Fibroblast of skin of abdomen (primary cell): ENCODE data around the gene TMEM156. TPM values are rescaled to one million over a fixed set of nuclear protein-coding genes. Genes with fewer than 3 reads are reported as not detected.
A peak's percentile ranks its signal among the peaks of the same experiment; 100 is the strongest.

Source experiments
- DNase-seq: peaks from one replicate; pipeline ENCODE4 v3.0.0-alpha.2; 2013
- polyA plus RNA-seq, 2 experiments: library from polyadenylated mRNA; unstranded; fragments of 120-200 nt; gene quantifications; one replicate each; pipeline ENCODE4 v1.2.1, GENCODE V29; 2013; ENCODE audit not compliant: insufficient read length in 2 of 2

TMEM156 gene, protein sequence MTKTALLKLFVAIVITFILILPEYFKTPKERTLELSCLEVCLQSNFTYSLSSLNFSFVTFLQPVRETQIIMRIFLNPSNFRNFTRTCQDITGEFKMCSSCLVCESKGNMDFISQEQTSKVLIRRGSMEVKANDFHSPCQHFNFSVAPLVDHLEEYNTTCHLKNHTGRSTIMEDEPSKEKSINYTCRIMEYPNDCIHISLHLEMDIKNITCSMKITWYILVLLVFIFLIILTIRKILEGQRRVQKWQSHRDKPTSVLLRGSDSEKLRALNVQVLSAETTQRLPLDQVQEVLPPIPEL
- polyA plus RNA-seq (2013, experiment 1 of 2; ENCODE audit: insufficient read length) = 0.13 TPM
- polyA plus RNA-seq (2013, experiment 2 of 2; ENCODE audit: insufficient read length) = 0.21 TPM

DNA sequence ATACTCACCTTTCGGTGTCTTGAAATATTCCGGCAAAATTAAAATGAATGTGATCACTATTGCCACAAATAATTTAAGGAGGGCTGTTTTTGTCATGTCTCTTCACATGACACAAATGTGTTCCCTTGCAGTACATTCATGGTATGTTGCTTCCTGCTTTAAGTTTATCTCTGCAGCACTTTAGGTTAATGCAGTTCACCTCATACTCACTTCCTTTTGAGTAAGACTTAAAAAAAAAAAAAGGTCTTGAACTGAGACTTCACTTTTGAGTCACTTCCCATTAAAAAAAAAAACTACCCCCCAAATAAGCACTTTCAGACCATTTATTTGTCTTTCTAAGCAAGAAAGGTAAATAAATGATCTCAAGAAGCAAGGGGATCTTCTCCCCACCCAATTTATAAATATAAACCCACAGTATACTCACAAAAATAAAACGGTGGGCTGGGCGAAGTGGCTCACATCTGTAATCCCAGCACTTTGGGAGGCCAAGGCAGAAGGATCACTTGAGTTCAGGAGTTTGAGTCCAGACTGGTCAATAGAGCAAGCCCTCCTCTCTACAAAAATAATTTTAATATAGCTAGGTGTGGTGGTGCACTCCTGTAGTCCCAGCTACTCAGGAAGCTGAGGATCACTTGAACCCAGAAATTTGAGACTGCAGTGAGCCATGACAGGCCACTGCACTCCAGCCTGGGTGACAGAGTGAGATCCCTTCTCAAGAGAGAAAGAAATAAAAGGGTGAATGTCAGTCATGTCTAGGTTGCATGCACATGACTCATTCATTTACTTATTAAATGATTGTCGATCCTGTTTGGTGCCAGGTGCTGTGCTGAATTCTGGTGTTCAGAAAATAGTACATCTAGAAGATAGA lies at the start of gene TMEM156:
TSS of gene TMEM156 (minus strand) at position 192 of the 868 bp plus-strand sequence. CDS start at position 96, 96 bp downstream.
- DNase-seq = peak; percentile 33

DNA sequence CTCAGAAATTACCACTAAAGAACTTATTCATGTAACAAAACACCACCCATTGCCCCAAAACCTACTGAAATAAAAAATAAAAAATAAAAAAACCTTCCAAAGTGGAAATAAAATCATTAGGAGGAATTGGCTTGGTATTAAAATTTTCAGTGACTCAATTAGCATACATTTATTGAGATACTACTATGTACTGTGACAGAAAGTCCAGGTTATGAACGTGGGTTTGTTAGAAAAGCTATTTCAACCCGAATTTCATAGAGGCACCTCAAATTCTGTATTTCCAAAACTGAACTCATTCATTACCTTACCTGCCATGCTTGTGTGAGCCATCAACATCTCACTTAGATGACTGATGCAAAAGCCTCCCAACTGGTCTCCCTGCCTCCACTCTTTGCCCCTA lies 46.6 kb upstream of the TMEM156 start:
- no peak for DNase-seq

DNA sequence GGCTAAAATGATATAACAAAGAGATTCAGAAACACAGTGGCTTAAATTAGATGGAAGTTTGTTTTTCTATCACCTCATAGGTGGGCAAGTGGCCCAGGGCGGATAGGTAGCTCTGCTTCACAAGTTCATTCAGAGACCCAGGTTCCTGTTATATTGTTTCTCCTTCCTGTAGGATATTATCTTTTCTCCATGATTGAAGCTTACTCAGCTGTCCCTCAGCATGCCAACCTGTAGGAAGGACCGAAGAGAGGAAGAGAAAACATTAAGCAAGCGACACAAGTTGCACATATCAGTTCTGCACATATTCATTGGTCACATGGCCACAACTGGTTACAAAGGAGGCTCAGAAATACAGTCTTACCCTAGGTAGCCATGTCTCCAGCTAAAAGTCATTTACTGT lies 36.7 kb upstream of the TMEM156 start:
- no peak for DNase-seq

DNA sequence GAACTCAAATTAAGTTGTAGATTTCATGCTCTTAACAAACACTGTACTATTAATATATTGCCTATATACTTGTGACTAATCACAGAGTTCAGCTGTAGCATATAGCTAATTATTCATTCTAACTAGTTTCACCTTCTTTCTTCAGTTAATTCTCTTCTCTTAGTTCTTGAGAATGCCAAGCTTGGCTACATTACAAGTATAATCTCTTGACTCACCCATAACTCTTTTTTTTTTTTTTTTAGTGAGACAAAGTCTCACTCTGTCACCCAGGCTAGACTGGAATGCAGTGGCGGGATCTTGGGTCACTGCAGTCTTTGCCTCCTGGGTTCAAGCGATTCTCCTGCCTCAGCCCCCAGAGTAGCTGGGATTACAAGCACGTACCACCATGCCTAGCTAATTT lies 35.2 kb upstream of the TMEM156 start:
- DNase-seq = no peak

- DNase-seq = no peak
Measured at GRCh38 chr4:39067031-39067430, 34.8 kb upstream of the TMEM156 start.

DNA sequence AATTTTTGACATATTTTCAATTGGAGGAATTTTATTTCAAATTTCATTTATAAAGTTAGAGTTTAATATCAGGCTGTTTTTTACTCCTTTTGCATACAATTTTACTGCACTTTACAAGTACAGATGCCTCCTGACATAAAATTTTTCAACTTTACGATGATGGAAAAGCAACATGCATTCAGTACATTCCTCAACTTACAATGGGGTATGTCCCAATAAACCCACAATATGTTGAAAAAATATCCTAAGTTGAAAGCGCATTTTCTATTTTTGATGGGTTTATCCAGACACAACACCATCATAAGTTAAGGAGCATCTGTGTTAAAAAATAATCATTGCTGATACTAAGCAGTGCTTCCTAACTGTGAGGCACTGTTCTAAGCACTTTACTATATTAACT lies 34.2 kb upstream of the TMEM156 start:
- no peak for DNase-seq

- DNase-seq = no peak
Measured at GRCh38 chr4:39063430-39063829, 31.2 kb upstream of the TMEM156 start.

DNA sequence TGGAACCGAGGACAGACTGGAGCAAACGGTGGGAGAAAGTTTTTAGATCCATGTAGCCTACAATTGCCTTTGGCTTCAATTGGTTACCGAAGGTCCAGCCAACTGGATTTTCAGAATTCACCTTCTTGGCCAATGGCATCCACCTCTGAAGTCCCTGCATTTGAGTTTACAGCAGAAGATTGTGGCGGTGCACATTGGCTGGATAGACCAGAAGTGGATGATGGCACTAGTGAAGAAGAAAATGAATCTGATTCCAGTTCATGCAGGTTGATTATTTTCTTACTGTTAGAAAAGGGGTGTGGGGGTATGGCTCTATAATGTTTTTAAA lies 30.5 kb upstream of the TMEM156 start:
- DNase-seq = no peak

GRCh38 chr4:39062094-39062769 lies 30.0 kb upstream of the TMEM156 start, which contains the start of gene KLHL5:
Gene KLHL5 (plus strand): TSS chr4:39062232. CDS start chr4:39062653, 421 bp downstream.
- DNase-seq = peak; percentile 24

- DNase-seq = no peak
Measured at GRCh38 chr4:39061457-39061856, 29.2 kb upstream of the TMEM156 start.

GRCh38 chr4:39056023-39056422 lies 23.8 kb upstream of the TMEM156 start:
- DNase-seq = no peak

DNA sequence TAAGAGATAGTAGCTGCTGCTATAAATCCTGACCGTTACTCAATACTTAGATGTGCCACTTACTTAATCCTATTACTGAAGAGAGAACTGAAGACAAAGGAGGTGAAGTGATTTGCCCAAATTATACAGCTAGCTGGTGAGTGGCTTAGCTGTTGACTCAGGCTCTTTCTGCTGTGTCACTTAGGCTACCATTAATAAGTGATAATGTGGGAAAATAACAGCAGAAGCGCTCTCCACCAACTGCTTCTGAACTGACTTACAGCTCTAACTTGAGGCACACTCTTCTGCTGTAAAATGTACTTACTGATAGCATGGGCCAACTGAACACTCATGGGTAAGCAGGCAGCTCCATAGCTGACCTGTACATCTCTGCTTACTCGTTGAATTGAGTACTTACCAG lies 22.3 kb upstream of the TMEM156 start:
- DNase-seq = no peak

DNA sequence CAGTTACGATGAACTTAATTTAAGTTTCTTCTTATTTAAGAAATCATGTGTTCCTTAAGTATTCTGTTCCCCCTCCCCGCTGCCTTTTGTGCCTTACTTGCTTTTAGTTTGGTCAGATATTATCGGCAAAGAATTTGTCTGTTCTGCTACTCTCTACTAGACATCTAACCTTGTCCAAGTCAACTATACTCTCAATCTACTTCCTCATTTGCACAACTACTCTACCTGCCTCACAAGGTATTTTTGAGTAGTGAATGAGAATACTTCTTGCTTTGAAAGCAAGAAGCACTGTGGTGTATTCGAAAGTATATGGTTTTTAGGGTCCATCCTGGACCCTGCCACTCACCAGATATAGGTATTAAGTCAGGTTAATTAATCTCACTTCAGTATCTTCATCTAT lies 21.8 kb upstream of the TMEM156 start:
- no peak for DNase-seq

DNA sequence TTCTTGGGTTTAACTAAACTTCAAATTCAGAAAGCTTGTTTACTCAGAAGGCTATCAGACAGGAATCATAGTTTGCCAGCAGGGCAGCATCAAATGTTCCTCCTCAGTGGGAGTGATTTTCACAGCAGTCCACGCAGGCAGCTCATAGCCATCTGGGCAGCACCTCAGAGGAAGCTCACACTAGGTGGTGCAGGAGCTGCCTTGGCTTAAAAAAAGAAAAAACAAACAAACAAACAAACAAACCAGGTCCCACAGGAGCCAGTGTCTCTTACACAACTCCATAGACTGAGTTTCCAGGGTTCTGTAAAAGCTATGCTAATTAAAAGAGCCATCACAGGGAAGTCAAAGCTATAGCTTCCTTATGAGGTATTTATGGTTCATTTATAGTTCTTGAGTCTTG lies 19.3 kb upstream of the TMEM156 start:
- DNase-seq = no peak

- DNase-seq = no peak
Measured at GRCh38 chr4:39050590-39050989, 18.4 kb upstream of the TMEM156 start.

DNA sequence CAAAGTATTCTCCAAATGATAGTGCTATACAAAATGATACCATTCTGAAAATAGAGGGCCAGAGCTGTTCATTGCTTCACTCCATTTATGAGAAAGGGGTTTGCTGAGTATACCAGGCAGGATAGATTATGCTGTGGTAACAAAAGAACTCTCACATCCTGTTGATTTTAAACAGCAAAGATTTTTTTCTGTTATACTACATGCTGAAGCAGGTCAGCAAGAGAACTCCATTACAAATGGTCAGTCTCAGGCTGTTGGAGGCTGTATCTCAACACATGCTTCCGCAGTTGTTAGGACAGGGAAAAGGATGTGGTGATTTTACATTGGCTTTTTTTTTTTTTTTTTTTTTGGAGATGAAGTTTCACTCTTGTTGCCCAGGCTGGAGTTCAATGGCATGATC lies 16.1 kb upstream of the TMEM156 start:
- no peak for DNase-seq

DNA sequence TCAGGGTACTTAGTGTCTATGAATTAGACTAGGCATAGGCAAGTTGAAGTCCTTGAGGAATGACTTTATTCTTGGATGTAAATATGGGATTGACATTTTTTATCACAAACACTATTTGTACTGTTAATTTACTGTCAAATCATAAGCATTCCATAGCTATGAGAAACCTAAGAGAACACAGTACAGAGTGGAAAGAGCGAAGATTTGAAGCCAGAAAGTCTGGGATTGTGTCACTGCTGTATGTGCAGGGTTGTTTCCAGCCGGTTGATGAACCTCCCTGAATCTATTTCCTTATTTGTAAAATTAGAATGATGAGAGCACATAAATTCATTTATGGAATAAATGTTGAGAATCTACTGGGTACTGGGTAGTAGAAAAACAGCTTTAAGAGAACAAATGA lies 15.5 kb upstream of the TMEM156 start:
- no peak for DNase-seq

GRCh38 chr4:39046249-39046648 lies 14.0 kb upstream of the TMEM156 start:
- DNase-seq = no peak

DNA sequence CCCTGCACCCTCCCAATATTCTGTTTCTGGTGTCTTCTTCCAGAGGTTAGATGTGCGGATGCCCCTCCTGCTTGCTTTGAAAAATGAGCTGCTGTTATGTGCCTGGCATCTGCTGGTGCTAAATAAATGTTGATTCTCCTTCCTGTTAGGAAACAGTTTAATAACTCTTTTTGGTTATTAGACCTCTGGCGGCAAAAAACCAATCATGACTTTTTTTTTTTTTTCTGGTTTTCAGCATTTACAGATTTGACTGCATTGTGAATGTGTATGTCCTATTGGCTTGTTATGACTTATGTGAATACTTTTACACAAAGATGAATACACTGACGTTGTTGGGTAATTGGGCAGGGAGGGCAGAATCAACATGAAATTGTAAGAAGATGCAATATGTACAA lies 13.6 kb upstream of the TMEM156 start:
- DNase-seq = no peak

DNA sequence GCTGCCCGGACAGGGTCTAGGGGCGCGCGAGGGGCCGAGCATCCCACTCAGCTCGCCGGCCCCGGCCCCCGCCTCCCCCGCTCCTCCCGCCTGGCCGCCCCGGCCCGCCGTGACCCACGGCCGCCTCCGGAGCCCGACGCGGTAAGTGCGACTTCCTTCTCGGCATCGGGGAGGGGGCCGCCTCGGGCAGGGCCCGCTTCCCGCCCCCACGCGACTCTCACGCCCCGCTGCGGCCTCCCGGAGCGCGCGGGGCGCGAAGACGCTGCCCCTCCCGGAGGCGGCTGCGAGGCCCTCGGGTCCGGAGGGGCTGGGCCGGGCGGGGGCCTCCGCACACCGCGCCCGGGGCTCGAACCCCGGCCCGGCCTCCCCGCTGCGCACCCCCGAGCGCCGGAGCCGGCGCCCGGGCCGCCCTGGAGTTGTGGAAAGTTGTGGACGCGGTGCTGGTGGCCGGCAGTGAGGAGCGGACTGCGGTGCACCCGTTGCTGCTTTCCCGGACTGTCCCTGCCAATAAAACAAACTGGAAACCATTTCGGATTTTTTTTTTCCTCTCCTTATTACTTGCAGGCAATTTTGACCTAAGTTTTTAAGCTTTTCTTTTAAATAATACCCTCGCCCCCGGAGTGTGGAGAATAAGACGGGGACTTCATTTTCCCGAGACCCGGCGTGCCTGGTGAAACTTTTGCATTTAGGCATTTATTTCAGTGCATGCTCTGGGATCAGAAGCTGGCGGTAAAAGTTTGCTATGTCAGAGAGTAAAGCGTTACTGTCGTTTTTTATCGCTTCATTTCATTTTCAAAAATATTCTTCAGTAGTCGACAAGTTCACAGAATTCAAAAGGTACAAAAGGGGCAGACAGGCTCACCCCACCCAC lies 13.0 kb upstream of the TMEM156 start:
- peak; percentile 23 for DNase-seq

GRCh38 chr4:39044364-39044955 lies 12.3 kb upstream of the TMEM156 start:
- DNase-seq = peak; percentile 89

DNA sequence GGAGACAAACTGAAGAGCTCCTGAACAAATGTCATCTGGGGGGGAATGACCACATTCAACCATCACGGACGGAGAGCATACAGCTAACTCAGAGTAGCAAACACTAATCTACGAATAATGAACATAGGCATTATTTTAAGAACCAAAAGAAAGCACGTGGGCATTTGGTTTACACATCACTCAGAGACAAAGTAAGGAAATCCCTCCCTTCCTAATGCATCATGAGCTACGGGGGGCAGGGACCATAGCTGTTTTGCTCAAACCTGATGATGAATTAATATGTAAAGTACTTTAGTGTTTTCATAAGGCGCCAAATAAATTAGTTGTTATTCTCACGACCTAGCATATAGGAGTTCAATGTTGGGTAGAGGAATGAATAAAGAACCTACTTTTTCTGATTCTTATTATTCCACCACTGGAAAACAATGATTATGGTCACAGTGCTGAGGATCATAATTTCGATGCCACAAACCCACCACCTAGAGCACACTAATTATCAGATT lies 11.7 kb upstream of the TMEM156 start:
- DNase-seq = peak; percentile 10
